Prostate gland (tissue), 2 donors: ENCODE data around the gene CEACAM18.

Source experiments
- POLR2A ChIP-seq: fragments of 450-650 bp; IDR thresholded peaks from one replicate; pipeline ENCODE4 v1.6.1; 2016; ENCODE audit warnings: antibody characterized with exemption, mild to moderate bottlenecking
- TF ChIP-seq, protein P1 (sequence below), 4 experiments: fragments of 200-600 bp in 2 of 4; fragments of 450-650 bp in 2 of 4; sonication (generic) in 2 of 4; IDR thresholded peaks; 1 replicate in 3 of 4; 2 replicates in 1 of 4; pipeline ENCODE4 v1.5.1; 2016 to 2019; ENCODE audit warnings: antibody characterized with exemption in 4 of 4, mild to moderate bottlenecking in 2 of 4, moderate library complexity in 2 of 4

DNA sequence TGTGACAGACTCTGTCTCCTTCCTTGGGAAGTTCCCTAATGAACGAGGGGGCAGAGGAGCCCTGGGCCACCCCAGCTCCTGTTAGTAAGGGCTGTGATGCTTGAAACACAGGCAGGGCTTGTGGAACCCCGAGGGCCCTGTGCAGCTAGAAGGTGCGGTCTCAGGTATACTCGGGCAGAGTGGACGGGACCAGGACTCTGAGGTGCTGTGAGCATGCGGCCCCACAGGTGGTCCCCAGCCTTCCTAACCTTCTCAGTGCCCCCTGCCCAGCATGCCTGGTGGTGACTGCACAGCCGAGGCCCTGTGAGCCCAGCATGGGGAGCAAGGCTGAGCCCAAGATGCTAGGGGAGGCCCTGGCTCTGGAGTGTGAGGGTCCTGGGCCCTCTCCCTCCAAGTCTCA, 16.1 kb upstream of the CEACAM18 start:
- TF ChIP-seq, protein P1, sequence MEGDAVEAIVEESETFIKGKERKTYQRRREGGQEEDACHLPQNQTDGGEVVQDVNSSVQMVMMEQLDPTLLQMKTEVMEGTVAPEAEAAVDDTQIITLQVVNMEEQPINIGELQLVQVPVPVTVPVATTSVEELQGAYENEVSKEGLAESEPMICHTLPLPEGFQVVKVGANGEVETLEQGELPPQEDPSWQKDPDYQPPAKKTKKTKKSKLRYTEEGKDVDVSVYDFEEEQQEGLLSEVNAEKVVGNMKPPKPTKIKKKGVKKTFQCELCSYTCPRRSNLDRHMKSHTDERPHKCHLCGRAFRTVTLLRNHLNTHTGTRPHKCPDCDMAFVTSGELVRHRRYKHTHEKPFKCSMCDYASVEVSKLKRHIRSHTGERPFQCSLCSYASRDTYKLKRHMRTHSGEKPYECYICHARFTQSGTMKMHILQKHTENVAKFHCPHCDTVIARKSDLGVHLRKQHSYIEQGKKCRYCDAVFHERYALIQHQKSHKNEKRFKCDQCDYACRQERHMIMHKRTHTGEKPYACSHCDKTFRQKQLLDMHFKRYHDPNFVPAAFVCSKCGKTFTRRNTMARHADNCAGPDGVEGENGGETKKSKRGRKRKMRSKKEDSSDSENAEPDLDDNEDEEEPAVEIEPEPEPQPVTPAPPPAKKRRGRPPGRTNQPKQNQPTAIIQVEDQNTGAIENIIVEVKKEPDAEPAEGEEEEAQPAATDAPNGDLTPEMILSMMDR (IDR thresholded peaks at IDR 0.05) = no peak
- no peak for TF ChIP-seq POLR2A
